SHP77 treated with DMSO at 0.1 percent for 48 hours (cell line): ENCODE measurements around the gene RANBP2.
"Not testable (repeated sequence)": the region's sequence is repeated elsewhere in the genome, so short reads cannot be mapped to it uniquely, and the experiment has no call there.

Experiments used
- DNase-seq: peaks from one replicate; lab custom pipeline; 2025; lab: John Stamatoyannopoulos, UW

RANBP2 gene

DNA sequence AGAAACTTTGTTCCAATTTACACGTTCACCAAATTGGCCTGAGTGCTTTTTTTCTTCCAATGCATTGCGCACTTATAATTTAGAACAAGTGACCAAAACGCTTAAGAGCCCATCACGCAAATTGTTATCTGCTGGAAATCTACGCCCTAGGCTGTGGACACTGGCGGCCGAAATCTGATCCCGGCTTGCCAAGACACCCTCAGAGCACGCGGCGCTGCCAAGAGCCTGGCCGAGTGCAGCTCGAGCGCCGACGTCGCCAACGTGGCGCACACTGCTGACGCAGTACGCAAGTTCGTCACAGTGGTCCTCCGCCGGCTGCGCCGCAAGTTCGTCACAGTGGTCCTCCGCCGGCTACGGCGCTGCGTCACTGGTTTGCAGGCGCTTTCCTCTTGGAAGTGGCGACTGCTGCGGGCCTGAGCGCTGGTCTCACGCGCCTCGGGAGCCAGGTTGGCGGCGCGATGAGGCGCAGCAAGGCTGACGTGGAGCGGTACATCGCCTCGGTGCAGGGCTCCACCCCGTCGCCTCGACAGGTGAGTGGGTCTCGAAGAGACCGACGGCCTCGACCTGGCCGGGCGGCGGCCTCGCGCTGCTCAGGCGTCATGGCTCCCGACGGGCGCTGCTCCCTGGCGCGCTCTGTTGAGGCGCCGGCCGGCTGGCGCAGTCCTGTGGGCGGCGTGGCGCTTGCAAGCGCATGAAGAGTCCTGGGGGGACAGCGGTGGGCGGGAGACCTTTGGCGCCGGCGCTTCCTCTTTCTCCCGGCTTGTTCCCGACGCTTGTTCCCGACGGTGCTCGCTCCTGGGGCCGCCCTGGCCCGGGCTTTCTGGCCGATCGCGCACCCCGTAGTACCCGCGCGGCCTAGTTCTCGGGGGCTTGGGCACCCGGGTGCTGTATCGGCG, at the start of gene RANBP2:
Gene RANBP2 (plus strand): TSS at position 334 of the 896 bp plus-strand sequence. CDS start 125 bp downstream, at position 459.
- peak; percentile 91 for DNase-seq

DNA sequence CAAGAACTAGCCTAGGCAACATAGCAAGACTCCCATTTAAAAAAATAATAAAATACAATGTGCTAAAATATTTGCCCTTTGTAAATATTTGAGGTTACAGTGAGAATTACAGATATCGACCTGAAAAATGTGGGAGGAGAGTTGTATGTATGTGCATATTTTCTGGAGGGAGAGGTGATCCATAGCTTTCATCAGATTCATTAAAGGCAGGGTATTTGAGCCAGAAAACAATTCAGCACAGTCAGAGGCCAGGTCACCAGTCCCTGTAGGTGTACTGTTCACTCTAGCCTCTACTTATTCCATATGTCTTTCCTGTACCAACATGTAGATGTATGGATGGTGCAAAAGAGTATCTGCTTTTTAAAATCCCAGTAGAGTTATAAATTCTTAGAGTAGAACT, 49.0 kb upstream of the RANBP2 start:
- not testable (repeated sequence) for DNase-seq

DNA sequence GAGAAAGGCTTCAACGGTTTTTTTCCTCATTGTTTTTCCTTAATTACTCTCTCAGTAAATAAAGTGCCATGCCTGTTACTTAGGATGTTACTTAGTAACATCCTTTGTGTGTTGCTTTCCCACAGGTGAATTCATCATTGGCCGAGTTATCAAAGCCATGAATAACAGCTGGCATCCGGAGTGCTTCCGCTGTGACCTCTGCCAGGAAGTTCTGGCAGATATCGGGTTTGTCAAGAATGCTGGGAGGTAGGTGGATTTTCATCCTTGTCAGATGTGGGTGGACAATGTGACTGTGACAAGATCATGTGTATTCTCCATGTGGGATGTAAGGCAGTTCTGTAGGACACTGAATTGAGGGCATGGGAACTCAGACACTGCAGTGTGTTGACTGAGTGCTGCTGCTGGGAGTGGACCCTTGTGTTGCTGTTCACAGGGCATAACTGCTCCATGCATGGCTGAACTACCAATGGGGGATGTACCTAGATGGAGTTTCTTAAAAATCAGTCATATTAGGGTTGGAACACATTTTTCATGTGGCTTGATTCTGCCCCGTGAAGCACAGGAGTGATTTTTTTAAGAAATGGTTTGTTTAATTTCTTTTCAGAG, 47.0 kb upstream of the RANBP2 start:
- not testable (repeated sequence) for DNase-seq

DNA sequence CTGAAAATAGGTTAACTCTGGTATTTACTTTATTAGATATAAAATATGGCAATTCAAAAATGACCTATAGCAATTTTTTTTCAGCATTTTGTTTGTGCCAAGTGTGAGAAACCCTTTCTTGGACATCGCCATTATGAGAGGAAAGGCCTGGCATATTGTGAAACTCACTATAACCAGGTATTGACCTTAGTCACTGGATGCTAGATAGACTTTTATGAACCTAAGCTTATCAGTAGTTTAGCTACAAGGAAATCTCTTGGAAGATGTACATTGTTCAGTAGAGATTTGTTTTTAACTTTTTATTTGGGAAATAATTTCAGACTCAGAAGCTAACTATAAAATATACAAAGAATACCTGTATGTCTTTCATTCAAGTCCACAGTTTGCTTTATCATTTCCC, 42.8 kb upstream of the RANBP2 start:
- not testable (repeated sequence) for DNase-seq

- not testable (repeated sequence) for DNase-seq
These were observed 42.0 kb upstream of the RANBP2 start for GRCh38 chr2:108677239-108677744.

- peak; percentile 50 for DNase-seq
These were observed 41.1 kb upstream of the RANBP2 start for GRCh38 chr2:108678198-108678651.

- not testable (repeated sequence) for DNase-seq
These were observed 38.5 kb upstream of the RANBP2 start for GRCh38 chr2:108680805-108681204.

DNA sequence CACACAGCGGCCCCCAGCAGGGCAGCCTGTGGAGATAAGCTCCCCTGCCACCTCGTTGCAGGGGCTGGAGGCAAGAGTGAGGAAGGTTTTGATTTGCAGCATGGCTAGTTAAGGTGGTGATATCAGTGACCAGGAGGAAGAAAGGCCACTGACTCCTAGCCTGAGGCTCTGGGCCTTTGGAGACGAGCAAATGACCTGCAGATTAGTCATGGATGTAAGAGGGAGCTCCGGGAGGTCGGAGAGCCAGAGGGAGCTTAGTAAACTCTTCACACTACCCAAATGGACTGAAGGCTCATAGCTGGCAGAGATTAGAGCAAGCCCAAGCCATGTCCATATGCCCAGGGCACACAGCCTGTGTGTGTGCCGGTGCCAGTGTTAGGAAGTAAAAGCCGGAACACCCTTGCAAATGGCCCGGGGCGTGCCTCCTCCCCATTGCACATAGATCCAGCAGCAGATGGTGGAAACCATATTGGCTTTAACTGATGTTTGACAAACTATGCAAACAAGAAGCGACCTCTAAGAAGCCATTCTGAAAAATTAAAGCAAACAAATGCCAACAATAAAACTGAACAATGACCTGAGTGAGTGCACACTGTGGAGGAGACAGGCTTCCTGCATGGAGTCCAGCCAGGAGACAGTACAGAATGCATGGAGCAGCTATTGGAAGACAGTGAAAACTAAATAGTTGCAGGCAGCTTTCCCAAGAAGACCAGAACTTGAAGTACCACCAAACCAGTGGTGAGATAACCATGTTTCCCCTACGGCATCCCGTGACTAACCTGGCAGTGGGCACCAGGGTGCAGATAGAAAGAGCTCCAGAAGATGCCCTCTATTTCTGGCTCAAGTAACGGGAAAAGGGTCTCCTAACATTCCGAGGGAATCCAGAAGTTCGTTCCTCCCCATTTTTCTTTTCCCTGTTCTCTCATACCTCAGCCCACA, 30.2 kb upstream of the RANBP2 start:
- peak; percentile 34 for DNase-seq

DNA sequence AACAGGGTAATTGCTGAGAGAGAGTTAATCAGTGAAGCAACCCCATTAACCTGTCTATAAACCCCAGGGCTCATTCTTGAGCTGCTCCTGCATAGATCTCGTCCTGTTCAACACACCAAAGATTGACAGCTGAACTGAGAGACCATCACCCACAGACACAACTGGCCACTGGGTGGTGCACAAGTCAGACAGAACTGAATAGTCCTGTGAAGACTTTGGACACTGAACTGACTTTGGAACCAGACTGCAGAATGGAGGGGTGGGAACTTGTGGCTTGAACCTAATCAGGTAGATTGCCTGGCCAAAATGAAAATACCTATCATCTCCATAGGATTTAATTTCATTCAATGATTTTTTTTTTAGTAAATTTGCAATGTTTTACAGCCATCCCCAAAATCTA, 29.3 kb upstream of the RANBP2 start:
- DNase-seq: not testable (repeated sequence)

- DNase-seq: no peak
These were observed 27.8 kb upstream of the RANBP2 start for GRCh38 chr2:108691447-108691846.

DNA sequence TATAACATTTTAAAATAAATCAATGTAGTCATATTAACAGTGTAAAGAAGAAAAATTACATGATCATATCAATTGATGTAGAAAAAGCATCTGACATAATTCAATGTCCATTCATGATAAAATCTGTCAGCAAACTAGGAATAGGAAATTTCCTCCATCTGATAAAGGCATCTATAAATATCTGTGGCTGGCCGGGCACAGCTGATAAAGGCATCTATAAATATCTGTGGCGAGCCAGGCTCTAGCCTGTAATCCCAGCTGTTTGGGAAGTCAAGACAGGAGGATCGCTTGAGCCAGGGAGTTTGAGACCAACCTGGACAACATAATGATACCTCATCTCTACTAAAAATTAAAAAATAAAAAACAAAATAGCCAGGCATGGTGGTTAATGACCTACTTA, 18.1 kb upstream of the RANBP2 start:
- no peak for DNase-seq

DNA sequence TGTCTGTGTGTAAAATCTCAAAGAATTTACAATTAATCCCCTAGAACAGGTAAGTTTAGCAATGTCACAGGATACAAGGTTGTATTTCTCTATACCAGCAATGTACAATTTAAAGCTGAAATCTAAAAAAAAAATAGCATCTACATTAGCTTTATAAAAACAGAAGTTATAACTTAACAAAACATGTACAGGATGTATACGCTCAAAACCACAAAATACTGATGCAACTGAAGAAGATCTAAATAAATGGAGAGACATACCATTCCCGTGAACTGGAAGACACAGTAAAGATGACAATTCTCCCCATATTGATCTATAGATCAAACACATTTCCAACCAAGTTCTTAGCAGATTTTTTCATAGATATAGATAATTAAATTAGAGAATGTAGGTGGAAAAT, 17.5 kb upstream of the RANBP2 start:
- no peak for DNase-seq

- no peak for DNase-seq
These were observed 14.4 kb upstream of the RANBP2 start for GRCh38 chr2:108704871-108705270.

GRCh38 chr2:108707300-108707699, 12.0 kb upstream of the RANBP2 start:
- no peak for DNase-seq

DNA sequence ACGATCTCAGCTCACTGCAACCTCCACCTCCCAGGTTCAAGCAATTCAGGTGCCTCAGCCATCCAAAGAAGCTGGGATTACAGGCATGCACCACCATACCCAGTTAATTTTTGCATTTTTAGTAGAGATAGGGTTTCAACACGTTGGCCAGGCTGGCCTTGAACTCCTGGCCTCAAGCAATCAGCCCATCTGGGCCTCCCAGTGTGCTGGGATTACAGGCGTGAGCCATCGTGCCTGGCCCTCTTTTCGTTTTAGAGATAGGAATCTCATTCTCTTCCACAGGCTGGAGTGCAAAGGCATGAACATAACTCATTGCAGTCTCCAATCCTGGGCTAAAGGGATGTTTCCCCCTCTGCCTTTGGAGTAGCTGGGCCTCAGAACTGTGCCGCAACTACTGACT, 2.3 kb upstream of the RANBP2 start:
- DNase-seq: not testable (repeated sequence)

- not testable (repeated sequence) for DNase-seq
These were observed 6.8 kb downstream of the RANBP2 start for GRCh38 chr2:108726048-108726447.

GRCh38 chr2:108734656-108735055, 15.4 kb downstream of the RANBP2 start:
- DNase-seq: not testable (repeated sequence)

GRCh38 chr2:108757973-108758372, 38.7 kb downstream of the RANBP2 start:
- not testable (repeated sequence) for DNase-seq

GRCh38 chr2:108762618-108763017, 43.3 kb downstream of the RANBP2 start:
- not testable (repeated sequence) for DNase-seq

- DNase-seq: not testable (repeated sequence)
These were observed 47.4 kb downstream of the RANBP2 start for GRCh38 chr2:108766671-108767070.

GRCh38 chr2:108767859-108768258, 48.6 kb downstream of the RANBP2 start:
- DNase-seq: not testable (repeated sequence)

DNA sequence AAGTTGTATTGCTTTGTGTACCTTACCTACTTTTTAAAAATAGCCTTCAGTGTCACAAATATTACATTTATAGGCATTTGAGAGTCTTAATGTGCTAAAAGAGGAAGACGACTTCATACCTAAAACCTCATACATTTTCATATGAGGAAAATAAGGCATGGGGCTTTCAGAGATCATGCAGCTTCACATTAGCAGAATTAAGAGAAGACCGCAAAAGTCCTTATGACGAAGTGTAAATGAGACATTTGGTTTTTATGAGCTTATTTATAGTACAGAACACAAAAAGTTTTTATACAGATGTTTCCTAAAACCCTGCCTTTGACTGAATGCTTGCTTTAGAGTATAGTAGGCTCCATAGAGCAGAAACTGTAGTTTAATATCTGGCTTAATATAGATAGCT, 57.2 kb downstream of the RANBP2 start:
- DNase-seq: no peak
